B cell (primary cell): ENCODE data around the gene WBP11. TPM values are rescaled to one million over a fixed set of nuclear protein-coding genes. Genes with fewer than 3 reads are reported as not detected.
A peak's percentile ranks its signal among the peaks of the same experiment; 100 is the strongest.

Experiments
- ATAC-seq: fragments of 200-7000 bp; cut with Tn5 transposase; one replicate; pipeline ENCODE4 v1.10.0; 2021; ENCODE audit warnings: low read depth, mild to moderate bottlenecking, moderate number of reproducible peaks, moderate library complexity
- CTCF ChIA-PET: fragments of 350-600 bp; sonication (Branson Sonifier 250); formaldehyde crosslinking; loops from one replicate; lab custom pipeline; 2021; ENCODE audit warnings: antibody characterized with exemption, inconsistent platforms; lab: Charles Lee
- POLR2A ChIA-PET: fragments of 350-600 bp; sonication (Branson Sonifier 250); formaldehyde crosslinking; loops from one replicate; lab custom pipeline; 2021; ENCODE audit warnings: antibody characterized with exemption; lab: Charles Lee
- DNase-seq: peaks from one replicate; pipeline ENCODE4 v3.0.0; 2013
- H2AFZ ChIP-seq: 2 replicates; pipeline ENCODE4 v1.6.1; 2012; ENCODE audit warnings: mild to moderate bottlenecking, low read depth, low read length; ENCODE audit not compliant: insufficient read depth, poor library complexity, severe bottlenecking
- H3K27ac ChIP-seq, 2 donors: 1 replicate in 1 of 2; 2 replicates in 1 of 2; pipeline ENCODE4 v1.5.1; 2012 to 2013; ENCODE audit warnings: low read length in 2 of 2, mild to moderate bottlenecking in 2 of 2, moderate library complexity in 1 of 2
- H3K27me3 ChIP-seq, 4 experiments: fragments of 200-600 bp in 1 of 4; sonication (generic) in 1 of 4; replicated peaks in 1 of 4; 1 replicate in 2 of 4; 2 replicates in 2 of 4; pipeline versions ENCODE4 v1.6.1 to v1.7.0; 2013 to 2016; ENCODE audit warnings: low read length in 3 of 4, mild to moderate bottlenecking in 2 of 4, mixed read lengths in 1 of 4, moderate library complexity in 1 of 4; ENCODE audit not compliant: insufficient read depth in 4 of 4, control insufficient read depth in 3 of 4; ENCODE audit errors: control extremely low read depth in 1 of 4
- H3K36me3 ChIP-seq, 2 experiments: replicated peaks in 1 of 2; 1 replicate in 1 of 2; 2 replicates in 1 of 2; pipeline versions ENCODE4 v1.6.1 to v1.7.1; 2013; ENCODE audit warnings: low read length in 1 of 2; ENCODE audit not compliant: insufficient read depth in 2 of 2, control insufficient read depth in 1 of 2; ENCODE audit errors: control extremely low read depth in 1 of 2, extremely low read depth in 1 of 2
- H3K4me1 ChIP-seq, 2 donors: fragments of 200-600 bp in 1 of 2; sonication (generic) in 1 of 2; 1 replicate in 1 of 2; 2 replicates in 1 of 2; pipeline versions ENCODE4 v1.5.1 to v1.6.1; 2013 to 2017; ENCODE audit warnings: low read length in 2 of 2; ENCODE audit not compliant: control insufficient read depth in 2 of 2, insufficient read depth in 2 of 2
- H3K4me2 ChIP-seq: replicated peaks from 2 replicates; pipeline ENCODE3; 2012; ENCODE audit warnings: mild to moderate bottlenecking, low read depth, low read length; ENCODE audit not compliant: poor library complexity, severe bottlenecking
- H3K4me3 ChIP-seq, 5 experiments: fragments of 200-600 bp in 1 of 5; sonication (generic) in 1 of 5; 1 replicate in 3 of 5; 2 replicates in 2 of 5; pipeline versions ENCODE4 v1.5.1 to v1.7.0; 2011 to 2016; ENCODE audit warnings: low read length in 4 of 5, mild to moderate bottlenecking in 4 of 5, low read depth in 2 of 5, control low read depth in 1 of 5, moderate library complexity in 1 of 5; ENCODE audit not compliant: insufficient read depth in 1 of 5; ENCODE audit errors: control extremely low read depth in 1 of 5, extremely low read depth in 1 of 5
- H3K79me2 ChIP-seq: fragments of 200-600 bp; sonication (generic); one replicate; pipeline ENCODE4 v1.6.0; 2016; ENCODE audit warnings: low read length; ENCODE audit not compliant: control insufficient read depth, insufficient read depth
- H3K9ac ChIP-seq: fragments of 200-600 bp; sonication (generic); 2 replicates; pipeline ENCODE4 v1.6.1; 2017; ENCODE audit warnings: mild to moderate bottlenecking, low read length, moderate library complexity
- H3K9me3 ChIP-seq, 3 donors: one replicate each; pipeline versions ENCODE4 v1.6.1 to v1.7.1; 2013; ENCODE audit warnings: low read length in 2 of 3; ENCODE audit not compliant: control insufficient read depth in 2 of 3, insufficient read depth in 1 of 3; ENCODE audit errors: control extremely low read depth in 1 of 3
- H4K20me1 ChIP-seq: 2 replicates; pipeline ENCODE4 v1.6.0; 2012; ENCODE audit warnings: mild to moderate bottlenecking, low read length; ENCODE audit not compliant: insufficient read depth, control insufficient read depth, poor library complexity, severe bottlenecking
- H3K27ac Mint-ChIP-seq: one replicate; pipeline ENCODE4 v1.8.0; 2021; ENCODE audit warnings: mixed read lengths
- H3K27me3 Mint-ChIP-seq: one replicate; pipeline ENCODE4 v1.8.0; 2021; ENCODE audit warnings: mixed read lengths
- H3K4me1 Mint-ChIP-seq: one replicate; pipeline ENCODE4 v1.8.0; 2021; ENCODE audit warnings: mixed read lengths
- H3K4me3 Mint-ChIP-seq: one replicate; pipeline ENCODE4 v1.8.0; 2021; ENCODE audit warnings: mixed read lengths
- H3K9me3 Mint-ChIP-seq: one replicate; pipeline ENCODE4 v1.8.0; 2022; ENCODE audit warnings: mixed read lengths; ENCODE audit not compliant: insufficient read depth
- CTCF ChIP-seq: fragments of 200-600 bp; IDR thresholded peaks from one replicate; pipeline ENCODE4 v1.8.0; 2022; ENCODE audit warnings: antibody characterized with exemption, mild to moderate bottlenecking
- EZH2 ChIP-seq: IDR thresholded peaks from 2 replicates; pipeline ENCODE4 v1.6.1; 2012; ENCODE audit warnings: borderline replicate concordance, low read depth, mild to moderate bottlenecking, moderate library complexity, low read length; ENCODE audit not compliant: insufficient read depth, poor library complexity, severe bottlenecking
- WGBS: methylation state at CpG from one replicate; pipeline ENCODE4 v1.1.5; 2013; ENCODE audit warnings: missing lambda C conversion rate; ENCODE audit not compliant: insufficient coverage; 5-methylcytosine and 5-hydroxymethylcytosine counted together
- intact Hi-C: fragments of 100-400 bp; cut with micrococcal nuclease; formaldehyde crosslinking; loops from one replicate; pipeline ENCODE4 v1.10.0; 2022
- polyA plus RNA-seq: library from polyadenylated mRNA; depleted of rRNA; stranded (reverse); fragments of >200 nt; gene quantifications from 2 replicates; pipeline ENCODE4 v1.2.3, GENCODE V29; 2012
- total RNA-seq, 2 donors: library from RNA; stranded (reverse); fragments of 120-200 nt in 1 of 2; gene quantifications; 1 replicate in 1 of 2; 2 replicates in 1 of 2; pipeline versions ENCODE4 v1.2.3 to v1.2.4, GENCODE V29; 2013 to 2022

WBP11 gene
- total and polyA plus RNA-seq, 2 donors (not counting 1 experiment from before 2014, with no cell fraction given), result 13.6 to 84.7 TPM

DNA sequence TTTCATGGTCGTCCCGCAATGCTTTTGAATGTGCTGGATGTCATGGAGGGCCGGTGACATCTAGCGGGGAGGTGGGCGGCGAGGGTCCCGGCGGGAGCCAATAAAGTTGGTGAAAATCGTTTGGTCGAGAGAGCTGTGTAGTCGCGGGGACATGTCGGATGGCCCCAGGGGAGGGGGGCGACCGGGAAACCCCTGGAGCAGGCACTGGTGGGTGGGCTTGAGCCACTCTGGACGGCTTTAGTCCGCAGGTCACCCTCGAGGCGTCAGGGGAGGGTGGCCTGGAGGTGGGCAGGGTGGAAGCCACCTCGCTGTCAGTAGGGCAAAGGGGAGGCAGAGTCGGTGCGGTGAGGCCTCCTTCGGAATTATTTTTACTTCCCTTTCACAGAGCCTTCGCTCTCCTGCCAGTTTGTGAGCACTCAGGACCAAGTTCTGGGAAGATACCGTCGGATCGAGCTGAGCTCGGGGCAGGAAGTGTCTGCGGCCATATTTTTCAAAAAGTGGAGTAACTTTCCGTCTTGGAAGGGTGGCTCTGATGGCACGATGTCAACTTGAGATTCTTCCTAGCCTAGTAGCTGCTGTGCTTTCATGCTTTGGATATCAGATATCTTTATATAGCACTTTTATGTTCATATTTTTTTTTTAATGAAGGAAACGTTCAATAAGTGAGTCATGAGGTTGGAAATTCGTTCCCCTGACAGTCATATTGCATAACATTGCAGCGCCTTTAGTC lies 28.2 kb downstream of the WBP11 start:
- Mint-ChIP-seq H3K4me3 (peak overlapping the region; percentile 100), H3K4me1 (peaks cover 40% of the 10 kb centered on the region), H3K9me3 (no peaks in the 10 kb centered on the region), H3K27me3 (no peaks in the 10 kb centered on the region), H3K27ac (peak overlapping the region; percentile 99)
- no peaks in the 10 kb centered on the region for H3K27me3 ChIP-seq
- peak overlapping the region; percentile 69 to 71 for H3K27ac ChIP-seq
- peak overlapping the region; percentile 92 for H2AFZ ChIP-seq
- intact Hi-C loops, result loop anchor here (1.0 to 5.0 kb wide), 2 partner anchors 28 to 797 kb away; partner anchors contain the start of genes C12orf60 and WBP11
- H3K4me3 ChIP-seq, result peak overlapping the region; percentile 82 to 91 (median 87)
- H4K20me1 ChIP-seq, result no peaks in the 10 kb centered on the region
- ATAC-seq (no peak), DNase-seq (peak; percentile 58)
- H3K79me2 ChIP-seq, result peaks cover 5% of the 10 kb centered on the region
- POLR2A ChIA-PET, result interaction anchor here (1.2 to 3.5 kb wide), 3 partner anchors 23 to 28 kb away, joined by 3 to 17 read pairs (median 6); partner anchors contain the start of genes C12orf60 and WBP11
- WGBS, result 2% methylated on average over 23 of the region's 34 CpGs
- peaks cover 0 to 10% (median 0%) of the 10 kb centered on the region in 3 donors for H3K9me3 ChIP-seq
- H3K4me1 ChIP-seq, result peaks cover 14 to 30% of the 10 kb centered on the region in 2 donors
- no peaks in the 10 kb centered on the region for H3K36me3 ChIP-seq
- H3K9ac ChIP-seq, result peak overlapping the region; percentile 79
- CTCF ChIA-PET, result interaction anchor here (0.8 to 3.5 kb wide), 8 partner anchors 9 to 447 kb away, joined by 3 to 9 read pairs (median 7); partner anchors contain the start of gene ATF7IP
- TF ChIP-seq CTCF (no peak), EZH2 (no peak)
- H3K4me2 ChIP-seq, result peak overlapping the region; percentile 92
